Measurements from ENCODE around the gene CDK4. TPM values are rescaled to one million over a fixed set of nuclear protein-coding genes. Genes with fewer than 3 reads are reported as not detected.

CDK4 gene
- total and polyA plus RNA-seq, 2 of the 13 experiments (the other 11 are each of a cell fraction or from before 2014, with no cell fraction given), result 191 to 209 TPM

- Histone ChIP-seq H3K9me3 (ENCODE audit: low read length) (no peaks in the 10 kb centered on the region), H3K9ac (ENCODE audit: insufficient read depth, low read depth, low read length) (0 out of 2 replicates have a peak overlapping the region, but pooled peaks have one; percentile 52), H2AFZ (ENCODE audit: low read length) (no peak overlapping the region), H3K36me3 (replicated peaks in 1 of 2; ENCODE audit: control insufficient read depth in 1 of 2, insufficient read depth in 2 of 2, low read length in 2 of 2) (peaks cover 0 to 4% of the 10 kb centered on the region in 2 experiments; a peak in 1 of 5 replicates), H3K27ac (ENCODE audit: extremely low read length, insufficient read depth, low read length) (no peak overlapping the region), H3K4me2 (ENCODE audit: low read depth, low read length) (peak overlapping the region; percentile 98), H3K4me3 (replicated peaks in 1 of 3; ENCODE audit: insufficient read depth in 1 of 3, low read depth in 2 of 3, low read length in 3 of 3) (peak overlapping the region; percentile 81 to 91 (median 89); a peak in 5 of 6 replicates), H3K27me3 (ENCODE audit: control insufficient read depth in 1 of 2, insufficient read depth in 2 of 2, low read length in 2 of 2) (peaks cover 0 to 14% of the 10 kb centered on the region in 2 experiments; a peak in 3 of 5 replicates), H3K4me1 (ENCODE audit: insufficient read depth, low read length) (0 out of 2 replicates have a peak, but pooled peaks cover 4% of the 10 kb centered on the region), H3K79me2 (ENCODE audit: insufficient read depth, low read length) (no peaks in the 10 kb centered on the region), H4K20me1 (ENCODE audit: insufficient read depth, low read length) (no peaks in the 10 kb centered on the region)
- TF ChIP-seq MEF2D (CRISPR knock-in tag; IDR thresholded peaks at IDR 0.05) (no peak), SALL2 (CRISPR knock-in tag; IDR thresholded peaks at IDR 0.05) (no peak), ZNF274 (CRISPR knock-in tag; IDR thresholded peaks at IDR 0.05) (0 out of 2 replicates have a peak, but pooled peaks have one; percentile 6), ZNF589 (CRISPR knock-in tag; conservative IDR thresholded peaks at IDR 0.05) (0 out of 2 replicates have a peak, but pooled peaks have one; percentile 35), SMC3 (IDR thresholded peaks at IDR 0.05; ENCODE audit: low read length) (no peak), POLR2G (IDR thresholded peaks at IDR 0.05; ENCODE audit: low read depth, low read length) (no peak), ZNF557 (CRISPR knock-in tag; IDR thresholded peaks at IDR 0.05) (no peak), ZBTB44 (CRISPR knock-in tag; IDR thresholded peaks at IDR 0.05) (no peak), ZC3H13 (CRISPR knock-in tag; IDR thresholded peaks at IDR 0.05) (0 out of 2 replicates have a peak, but pooled peaks have one; percentile 53), GTF2F1 (IDR thresholded peaks at IDR 0.05; ENCODE audit: low read length) (no peak), RELA (CRISPR knock-in tag; IDR thresholded peaks at IDR 0.05) (no peak), ZNF556 (CRISPR knock-in tag; IDR thresholded peaks at IDR 0.05; ENCODE audit: borderline replicate concordance) (0 out of 2 replicates have a peak, but pooled peaks have one; percentile 8), RBM22 (optimal IDR thresholded peaks at IDR 0.05; ENCODE audit: low read length) (no peak)
- ChIA-PET CTCF (ENCODE audit: low intra/inter-chr PET ratio, low total read pairs) (interaction anchor here (1.7 kb wide), 1 partner anchor 10 kb away, joined by 6 read pairs; no protein-coding TSS in a partner anchor), POLR2A (interaction anchor here (0.6 to 2.1 kb wide), 10 partner anchors 8 to 121 kb away, joined by 3 to 23 read pairs (median 4); partner anchors contain the start of genes ARHGEF25, CDK4, CTDSP2 and EEF1AKMT3)
- DNase-seq (ENCODE audit: low spot score) (no peak), ATAC-seq (no peak; the same call in 2 of the 3 replicates), FAIRE-seq (no peak)
- in situ Hi-C loops (cut with HindIII; ENCODE audit: extremely low pct_ligation_motif_present, low pct_unique_long_range_greater_than_20kb) (no loop called here), intact Hi-C loops (cut with micrococcal nuclease; ENCODE audit: unreplicated experiment) (no loop called here)
- WGBS (ENCODE audit: low lambda C conversion rate), result 3% methylated on average over 10 of the region's 10 CpGs
- no TSS peak for BruUV-seq (replicated peaks)
Observed at GRCh38 chr12:57725851-57726150, 26.3 kb downstream of the CDK4 start.
